SK-N-SH (cell line): ENCODE data around the gene MYO1E. TPM values are rescaled to one million over a fixed set of nuclear protein-coding genes. Genes with fewer than 3 reads are reported as not detected.
"Not testable (repeated sequence)": the region's sequence is repeated elsewhere in the genome, so short reads cannot be mapped to it uniquely, and the experiment has no call there.

Source experiments
- CTCF ChIA-PET: fragments of 300-600, 350-600 bp; formaldehyde crosslinking; extraction: SDS; loops from one replicate; lab custom pipeline; 2021; lab: Yijun Ruan, JAX
- POLR2A ChIA-PET: fragments of 350-600 bp; sonication (Branson Sonifier 250); formaldehyde crosslinking; extraction: SDS; loops from one replicate; lab custom pipeline; 2020; ENCODE audit warnings: antibody characterized with exemption, inconsistent platforms; lab: Yijun Ruan, JAX
- DNase-seq: peaks from one replicate; pipeline ENCODE4 v3.0.0; 2012
- H2AFZ ChIP-seq: fragments of 200-600 bp; sonication (generic); 2 replicates; pipeline ENCODE4 v1.8.1; 2016; ENCODE audit warnings: antibody characterized with exemption, mild to moderate bottlenecking, low read depth
- H3F3A ChIP-seq: fragments of 200-600 bp; sonication (generic); replicated peaks from 2 replicates; pipeline ENCODE3; 2016; ENCODE audit warnings: antibody characterized with exemption, mild to moderate bottlenecking; ENCODE audit not compliant: insufficient read depth
- H3K27ac ChIP-seq, 2 experiments: fragments of 200-500 bp in 1 of 2; fragments of 200-600 bp in 1 of 2; sonication (Bioruptor generic) in 1 of 2; sonication (generic), shearing (Covaris generic) in 1 of 2; 2 replicates each; pipeline versions ENCODE4 v1.5.1 to v1.6.1; 2014 to 2016; ENCODE audit warnings: low read depth in 2 of 2, inconsistent platforms in 1 of 2, low read length in 1 of 2, mild to moderate bottlenecking in 1 of 2, mixed read lengths in 1 of 2
- H3K27me3 ChIP-seq: fragments of 200-600 bp; sonication (generic), shearing (Covaris generic); 2 replicates; pipeline ENCODE4 v1.6.1; 2016; ENCODE audit warnings: mixed run types; ENCODE audit not compliant: insufficient read depth
- H3K36me3 ChIP-seq, 2 experiments: fragments of 200-500 bp in 1 of 2; fragments of 200-600 bp in 1 of 2; sonication (Bioruptor generic) in 1 of 2; sonication (generic) in 1 of 2; replicated peaks in 1 of 2; 2 replicates each; pipeline versions ENCODE3 to v1.5.1; 2014 to 2016; ENCODE audit warnings: low read length in 1 of 2, mild to moderate bottlenecking in 1 of 2; ENCODE audit not compliant: insufficient read depth in 2 of 2, control insufficient read depth in 1 of 2
- H3K4me1 ChIP-seq, 2 experiments: fragments of 200-500 bp in 1 of 2; fragments of 200-600 bp in 1 of 2; sonication (Bioruptor generic) in 1 of 2; sonication (generic), shearing (Covaris generic) in 1 of 2; 2 replicates each; pipeline versions ENCODE4 v1.5.1 to v1.6.1; 2014 to 2016; ENCODE audit warnings: low read depth in 1 of 2, low read length in 1 of 2, mixed run types in 1 of 2; ENCODE audit not compliant: insufficient read depth in 2 of 2, control insufficient read depth in 1 of 2
- H3K4me2 ChIP-seq: fragments of 200-600 bp; sonication (generic), shearing (Covaris generic); 2 replicates; pipeline ENCODE4 v1.6.1; 2017; ENCODE audit warnings: mixed run types
- H3K4me3 ChIP-seq, 2 experiments: fragments of 200-500 bp in 1 of 2; fragments of 200-600 bp in 1 of 2; sonication (Bioruptor generic) in 1 of 2; sonication (generic), shearing (Covaris generic) in 1 of 2; 2 replicates each; pipeline versions ENCODE4 v1.5.1 to v1.8.1; 2014 to 2016; ENCODE audit warnings: low read depth in 2 of 2, inconsistent platforms in 1 of 2, low read length in 1 of 2, mild to moderate bottlenecking in 1 of 2, mixed read lengths in 1 of 2, moderate library complexity in 1 of 2
- H3K79me2 ChIP-seq: fragments of 200-600 bp; sonication (generic); 2 replicates; pipeline ENCODE4 v1.8.1; 2017; ENCODE audit warnings: mild to moderate bottlenecking; ENCODE audit not compliant: insufficient read depth
- H3K9ac ChIP-seq: fragments of 200-600 bp; sonication (generic); 2 replicates; pipeline ENCODE4 v1.6.1; 2017; ENCODE audit warnings: mixed run types
- H3K9me2 ChIP-seq: fragments of 200-600 bp; sonication (generic); 2 replicates; pipeline ENCODE4 v1.6.1; 2017; ENCODE audit warnings: mixed run types
- H3K9me3 ChIP-seq: fragments of 200-600 bp; sonication (generic); 2 replicates; pipeline ENCODE4 v1.6.1; 2017; ENCODE audit warnings: mixed run types, mild to moderate bottlenecking, moderate library complexity
- H4K20me1 ChIP-seq: fragments of 200-600 bp; sonication (generic); 2 replicates; pipeline ENCODE4 v1.6.1; 2017; ENCODE audit warnings: mild to moderate bottlenecking, mixed run types; ENCODE audit not compliant: insufficient read depth
- CHD2 ChIP-seq: fragments of 150-350 bp; IDR thresholded peaks from 2 replicates; pipeline ENCODE4 v1.6.1; 2018; ENCODE audit warnings: low read length; ENCODE audit not compliant: partially characterized antibody
- ELF1 ChIP-seq: IDR thresholded peaks from 2 replicates; pipeline ENCODE4 v1.4.0; 2012
- FOSL2 ChIP-seq: IDR thresholded peaks from 2 replicates; pipeline ENCODE4 v1.4.0; 2012; ENCODE audit warnings: low read depth, mild to moderate bottlenecking, moderate library complexity, borderline replicate concordance
- GATA2 ChIP-seq: sonication (generic); formaldehyde crosslinking; IDR thresholded peaks from 2 replicates; pipeline ENCODE4 v1.5.0; 2020; ENCODE audit warnings: mild to moderate bottlenecking, missing genetic modification reagents
- MEF2A ChIP-seq: IDR thresholded peaks from 2 replicates; pipeline ENCODE4 v1.4.0; 2012; ENCODE audit warnings: low read depth, borderline replicate concordance
- NFIC ChIP-seq: IDR thresholded peaks from 2 replicates; pipeline ENCODE4 v1.4.0; 2012; ENCODE audit warnings: borderline replicate concordance
- RAD21 ChIP-seq: IDR thresholded peaks from 2 replicates; pipeline ENCODE4 v1.6.1; 2012; ENCODE audit warnings: mild to moderate bottlenecking, low read length
- RCOR1 ChIP-seq: fragments of 150-350 bp; IDR thresholded peaks from 2 replicates; pipeline ENCODE4 v1.6.1; 2017; ENCODE audit warnings: antibody characterized with exemption, low read length
- RFX5 ChIP-seq: IDR thresholded peaks from 2 replicates; pipeline ENCODE4 v1.6.1; 2012; ENCODE audit warnings: mild to moderate bottlenecking, improper control_type of control experiment, low read length
- SMC3 ChIP-seq: IDR thresholded peaks from 2 replicates; pipeline ENCODE4 v1.6.1; 2012; ENCODE audit warnings: low read depth, low read length, improper control_type of control experiment
- TAF1 ChIP-seq: IDR thresholded peaks from 2 replicates; pipeline ENCODE4 v1.6.1; 2012; ENCODE audit warnings: low read depth, mild to moderate bottlenecking, low read length, moderate library complexity, borderline replicate concordance
- TCF12 ChIP-seq: IDR thresholded peaks from 2 replicates; pipeline ENCODE4 v1.4.0; 2012
- TEAD4 ChIP-seq: IDR thresholded peaks from 2 replicates; pipeline ENCODE4 v1.4.0; 2012; ENCODE audit warnings: mild to moderate bottlenecking, borderline replicate concordance; ENCODE audit not compliant: insufficient read depth
- YY1 ChIP-seq: IDR thresholded peaks from 2 replicates; pipeline ENCODE4 v1.4.0; 2012; ENCODE audit warnings: low read depth, mild to moderate bottlenecking
- WGBS: methylation state at CpG from one replicate; pipeline ENCODE4 v1.1.6; 2017; ENCODE audit warnings: low lambda C conversion rate; 5-methylcytosine and 5-hydroxymethylcytosine counted together
- polyA plus RNA-seq, 3 experiments: library from polyadenylated mRNA; depleted of rRNA; stranded (reverse); fragments of >200 nt; gene quantifications; 2 replicates each; pipeline ENCODE4 v1.2.3, GENCODE V29; 2012
- TF ChIP-seq, protein P1 (sequence below): IDR thresholded peaks from 2 replicates; pipeline ENCODE4 v1.4.0; 2012; ENCODE audit warnings: low read depth, borderline replicate concordance
- TF ChIP-seq, protein P2 (sequence below): IDR thresholded peaks from 2 replicates; pipeline ENCODE4 v1.4.0; 2012; ENCODE audit warnings: low read depth
- TF ChIP-seq, protein P3 (sequence below): IDR thresholded peaks from 2 replicates; pipeline ENCODE4; 2012
- TF ChIP-seq, protein P4 (sequence below): fragments of 150-350 bp; IDR thresholded peaks from 2 replicates; pipeline ENCODE4 v1.6.1; 2017; ENCODE audit warnings: antibody characterized with exemption, low read length, low read depth, borderline replicate concordance
- TF ChIP-seq, protein P5 (sequence below): fragments of 200-600 bp; sonication (generic); IDR thresholded peaks from 2 replicates; pipeline ENCODE4 v1.6.1; 2017; ENCODE audit warnings: antibody characterized with exemption, mild to moderate bottlenecking, moderate library complexity

Gene MYO1E
- polyA plus RNA-seq, 1 of the 3 experiments (the other 2 are of a cell fraction), result 9.7 TPM

DNA sequence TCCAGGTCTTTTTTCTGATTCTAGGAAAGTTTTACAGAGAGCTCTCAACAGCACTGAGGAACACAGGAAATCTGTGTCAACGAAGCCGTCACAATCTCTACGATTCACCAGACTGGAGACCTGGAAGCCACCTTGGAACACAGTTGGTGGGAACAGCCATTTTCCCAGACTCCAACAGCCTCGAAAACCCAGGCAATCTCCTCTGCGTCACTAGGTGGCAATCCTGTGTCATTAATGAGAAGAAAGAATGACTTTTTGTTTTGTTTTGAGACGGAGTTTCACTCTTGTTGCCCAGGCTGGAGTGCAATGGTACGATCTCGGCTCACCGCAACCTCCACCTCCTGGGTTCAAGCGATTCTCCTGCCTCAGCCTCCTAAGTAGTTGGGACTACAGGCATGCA is 228.1 kb downstream of the MYO1E start:
- CTCF ChIA-PET, result interaction anchor here (0.9 to 1.5 kb wide), 2 partner anchors 25 to 346 kb away, joined by 3 to 4 read pairs; no protein-coding TSS in a partner anchor
- not testable (repeated sequence) for H2AFZ ChIP-seq, DNase-seq

DNA sequence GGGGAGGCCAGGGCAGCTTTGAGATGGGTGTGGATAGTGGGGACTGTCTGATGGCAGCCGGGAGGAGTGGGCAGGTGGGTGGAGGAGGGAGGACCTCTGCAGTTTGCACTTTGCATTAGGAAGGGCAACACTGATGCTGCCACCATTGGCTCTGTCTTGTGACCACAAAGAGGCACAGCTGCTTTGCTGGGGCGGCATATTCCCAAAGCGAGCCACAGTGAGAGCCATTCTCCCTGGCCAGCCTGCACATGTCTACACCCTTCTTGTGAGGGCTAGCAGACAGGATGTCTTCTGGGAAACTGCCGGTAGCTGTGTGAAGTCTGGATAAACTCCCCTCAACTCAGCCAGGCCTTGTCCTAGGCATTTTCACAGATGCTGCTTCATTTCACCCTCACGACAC is 229.4 kb downstream of the MYO1E start:
- Histone ChIP-seq H3K27me3 (no peaks in the 10 kb centered on the region), H3K4me2 (no peak overlapping the region), H4K20me1 (no peaks in the 10 kb centered on the region; the same call in 1 of the 2 replicates), H3K9me2 (no peaks in the 10 kb centered on the region), H3K9ac (no peak overlapping the region), H3K27ac (no peak overlapping the region), H3K79me2 (no peaks in the 10 kb centered on the region), H3K9me3 (no peaks in the 10 kb centered on the region), H3K4me1 (no peaks in the 10 kb centered on the region), H3K4me3 (no peak overlapping the region), H3F3A (peaks cover 3% of the 10 kb centered on the region), H3K36me3 (peaks cover 11 to 12% of the 10 kb centered on the region in 2 experiments), H2AFZ (no peak overlapping the region)
- ChIA-PET CTCF (interaction anchor here (0.7 to 1.5 kb wide), 2 partner anchors 348 to 350 kb away, joined by 3 read pairs; no protein-coding TSS in a partner anchor), POLR2A (no interaction called here)
- DNase-seq, result no peak
- TF ChIP-seq RFX5 (no peak), ELF1 (no peak), RCOR1 (no peak), RAD21 (no peak), TAF1 (no peak), NFIC (no peak), CHD2 (no peak), SMC3 (no peak), MEF2A (no peak), TCF12 (no peak), FOSL2 (no peak), GATA2 (no peak), TEAD4 (no peak), YY1 (no peak)
- TF ChIP-seq, protein P1, sequence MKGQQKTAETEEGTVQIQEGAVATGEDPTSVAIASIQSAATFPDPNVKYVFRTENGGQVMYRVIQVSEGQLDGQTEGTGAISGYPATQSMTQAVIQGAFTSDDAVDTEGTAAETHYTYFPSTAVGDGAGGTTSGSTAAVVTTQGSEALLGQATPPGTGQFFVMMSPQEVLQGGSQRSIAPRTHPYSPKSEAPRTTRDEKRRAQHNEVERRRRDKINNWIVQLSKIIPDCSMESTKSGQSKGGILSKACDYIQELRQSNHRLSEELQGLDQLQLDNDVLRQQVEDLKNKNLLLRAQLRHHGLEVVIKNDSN, result no peak
- TF ChIP-seq, protein P2, sequence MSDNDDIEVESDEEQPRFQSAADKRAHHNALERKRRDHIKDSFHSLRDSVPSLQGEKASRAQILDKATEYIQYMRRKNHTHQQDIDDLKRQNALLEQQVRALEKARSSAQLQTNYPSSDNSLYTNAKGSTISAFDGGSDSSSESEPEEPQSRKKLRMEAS, result no peak
- TF ChIP-seq, protein P3, sequence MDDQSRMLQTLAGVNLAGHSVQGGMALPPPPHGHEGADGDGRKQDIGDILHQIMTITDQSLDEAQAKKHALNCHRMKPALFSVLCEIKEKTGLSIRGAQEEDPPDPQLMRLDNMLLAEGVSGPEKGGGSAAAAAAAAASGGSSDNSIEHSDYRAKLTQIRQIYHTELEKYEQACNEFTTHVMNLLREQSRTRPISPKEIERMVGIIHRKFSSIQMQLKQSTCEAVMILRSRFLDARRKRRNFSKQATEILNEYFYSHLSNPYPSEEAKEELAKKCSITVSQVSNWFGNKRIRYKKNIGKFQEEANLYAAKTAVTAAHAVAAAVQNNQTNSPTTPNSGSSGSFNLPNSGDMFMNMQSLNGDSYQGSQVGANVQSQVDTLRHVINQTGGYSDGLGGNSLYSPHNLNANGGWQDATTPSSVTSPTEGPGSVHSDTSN, result no peak
- TF ChIP-seq, protein P4, sequence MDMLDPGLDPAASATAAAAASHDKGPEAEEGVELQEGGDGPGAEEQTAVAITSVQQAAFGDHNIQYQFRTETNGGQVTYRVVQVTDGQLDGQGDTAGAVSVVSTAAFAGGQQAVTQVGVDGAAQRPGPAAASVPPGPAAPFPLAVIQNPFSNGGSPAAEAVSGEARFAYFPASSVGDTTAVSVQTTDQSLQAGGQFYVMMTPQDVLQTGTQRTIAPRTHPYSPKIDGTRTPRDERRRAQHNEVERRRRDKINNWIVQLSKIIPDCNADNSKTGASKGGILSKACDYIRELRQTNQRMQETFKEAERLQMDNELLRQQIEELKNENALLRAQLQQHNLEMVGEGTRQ, result no peak
- WGBS, result 96% methylated on average over 4 of the region's 5 CpGs

More for the DNA sequence above, 228.1 kb downstream of the MYO1E start:
- H3K9ac ChIP-seq, H3K9me3 ChIP-seq, H3K79me2 ChIP-seq, POLR2A ChIA-PET, H4K20me1 ChIP-seq: not testable (repeated sequence)
- TF ChIP-seq, protein P5, sequence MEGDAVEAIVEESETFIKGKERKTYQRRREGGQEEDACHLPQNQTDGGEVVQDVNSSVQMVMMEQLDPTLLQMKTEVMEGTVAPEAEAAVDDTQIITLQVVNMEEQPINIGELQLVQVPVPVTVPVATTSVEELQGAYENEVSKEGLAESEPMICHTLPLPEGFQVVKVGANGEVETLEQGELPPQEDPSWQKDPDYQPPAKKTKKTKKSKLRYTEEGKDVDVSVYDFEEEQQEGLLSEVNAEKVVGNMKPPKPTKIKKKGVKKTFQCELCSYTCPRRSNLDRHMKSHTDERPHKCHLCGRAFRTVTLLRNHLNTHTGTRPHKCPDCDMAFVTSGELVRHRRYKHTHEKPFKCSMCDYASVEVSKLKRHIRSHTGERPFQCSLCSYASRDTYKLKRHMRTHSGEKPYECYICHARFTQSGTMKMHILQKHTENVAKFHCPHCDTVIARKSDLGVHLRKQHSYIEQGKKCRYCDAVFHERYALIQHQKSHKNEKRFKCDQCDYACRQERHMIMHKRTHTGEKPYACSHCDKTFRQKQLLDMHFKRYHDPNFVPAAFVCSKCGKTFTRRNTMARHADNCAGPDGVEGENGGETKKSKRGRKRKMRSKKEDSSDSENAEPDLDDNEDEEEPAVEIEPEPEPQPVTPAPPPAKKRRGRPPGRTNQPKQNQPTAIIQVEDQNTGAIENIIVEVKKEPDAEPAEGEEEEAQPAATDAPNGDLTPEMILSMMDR, result peak; percentile 49
- TF ChIP-seq SMC3, result peak; percentile 16; the same call in 1 of the 2 replicates
- peak; percentile 37 for TF ChIP-seq RAD21
- TF ChIP-seq, all 33 proteins: peak for 3; not testable (repeated sequence) for 30
- not testable (repeated sequence) for H3K4me1 ChIP-seq, H3K27ac ChIP-seq, H3K27me3 ChIP-seq, H3K4me3 ChIP-seq, H3K4me2 ChIP-seq, H3K36me3 ChIP-seq, H3K9me2 ChIP-seq, H3F3A ChIP-seq
- 96% methylated on average over 10 of the region's 10 CpGs for WGBS
